ENCODE measurements around the gene DCAF6.

DNA sequence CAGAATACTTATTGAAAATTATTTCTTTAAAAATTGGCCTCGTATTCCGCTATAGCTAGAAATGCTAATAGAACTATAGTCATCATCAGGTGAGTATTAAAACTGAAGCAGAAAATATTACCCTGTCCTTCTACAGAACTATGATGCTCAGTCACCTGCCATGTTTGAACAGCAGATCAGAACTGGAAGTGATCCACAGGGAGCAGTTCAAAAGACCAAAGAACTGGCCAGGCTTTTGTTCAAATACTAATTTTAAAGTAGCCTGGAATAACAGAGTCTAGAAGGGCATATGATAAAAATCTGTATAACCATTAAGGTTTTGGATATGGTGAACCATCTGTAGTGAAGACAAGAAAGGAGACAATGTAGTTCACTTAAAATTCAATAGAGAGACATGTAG is 105.9 kb downstream of the DCAF6 start:
- TF ChIP-seq, protein P1, sequence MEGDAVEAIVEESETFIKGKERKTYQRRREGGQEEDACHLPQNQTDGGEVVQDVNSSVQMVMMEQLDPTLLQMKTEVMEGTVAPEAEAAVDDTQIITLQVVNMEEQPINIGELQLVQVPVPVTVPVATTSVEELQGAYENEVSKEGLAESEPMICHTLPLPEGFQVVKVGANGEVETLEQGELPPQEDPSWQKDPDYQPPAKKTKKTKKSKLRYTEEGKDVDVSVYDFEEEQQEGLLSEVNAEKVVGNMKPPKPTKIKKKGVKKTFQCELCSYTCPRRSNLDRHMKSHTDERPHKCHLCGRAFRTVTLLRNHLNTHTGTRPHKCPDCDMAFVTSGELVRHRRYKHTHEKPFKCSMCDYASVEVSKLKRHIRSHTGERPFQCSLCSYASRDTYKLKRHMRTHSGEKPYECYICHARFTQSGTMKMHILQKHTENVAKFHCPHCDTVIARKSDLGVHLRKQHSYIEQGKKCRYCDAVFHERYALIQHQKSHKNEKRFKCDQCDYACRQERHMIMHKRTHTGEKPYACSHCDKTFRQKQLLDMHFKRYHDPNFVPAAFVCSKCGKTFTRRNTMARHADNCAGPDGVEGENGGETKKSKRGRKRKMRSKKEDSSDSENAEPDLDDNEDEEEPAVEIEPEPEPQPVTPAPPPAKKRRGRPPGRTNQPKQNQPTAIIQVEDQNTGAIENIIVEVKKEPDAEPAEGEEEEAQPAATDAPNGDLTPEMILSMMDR (IDR thresholded peaks at IDR 0.05; ENCODE audit: borderline replicate concordance, extremely low read depth, low read length, poor library complexity, severe bottlenecking) = no peak
- no peak for TF ChIP-seq EZH2 (IDR thresholded peaks at IDR 0.05; ENCODE audit: borderline replicate concordance, low read depth, low read length, severe bottlenecking)
